K562 (cell line): ENCODE results near the gene SEMA3G. TPM values are rescaled to one million over a fixed set of nuclear protein-coding genes. Genes with fewer than 3 reads are reported as not detected.

Source experiments
- ATAC-seq: fragments of 200-7000 bp; cut with Tn5 transposase; 3 replicates; pipeline ENCODE4 v1.9.1; 2020; ENCODE audit warnings: moderate library complexity
- BruUV-seq: library from RNA; stranded (reverse); fragments of 400-500 nt; replicated peaks from 2 replicates; lab custom pipeline; 2021; lab: Mats Ljungman, UMichigan
- CTCF ChIA-PET: fragments of 300-600 bp; formaldehyde crosslinking; extraction: SDS; loops from one replicate; lab custom pipeline; 2021; ENCODE audit warnings: low intra/inter-chr PET ratio; lab: Yijun Ruan, JAX
- POLR2A ChIA-PET: fragments of 300-600, 350-650 bp; sonication (Branson Sonifier 250); formaldehyde crosslinking; extraction: SDS; loops from one replicate; lab custom pipeline; 2021; ENCODE audit warnings: antibody characterized with exemption, inconsistent platforms; lab: Yijun Ruan, JAX
- DNase-seq, 4 experiments: peaks; one replicate each; pipeline versions ENCODE4 v3.0.0 to v3.0.0-alpha.2; 2011 to 2018; ENCODE audit warnings: low spot score in 3 of 4, mixed read lengths in 3 of 4; ENCODE audit errors: extremely low read depth in 1 of 4
- FAIRE-seq: peaks from 2 replicates; lab custom pipeline; 2011; peaks lifted over from hg19 to GRCh38; lab: Jason Lieb, UNC
- H2AFZ ChIP-seq: 2 replicates; pipeline ENCODE4 v1.6.0; 2011; ENCODE audit warnings: low read depth, low read length, control low read depth, inconsistent platforms
- H3K27ac ChIP-seq: fragments of 200-600 bp; 3 replicates; pipeline ENCODE4 v1.8.0; 2011; ENCODE audit warnings: low read depth, mild to moderate bottlenecking, control low read depth, inconsistent platforms, low read length, moderate library complexity, mixed read lengths; ENCODE audit errors: extremely low read depth
- H3K27me3 ChIP-seq, 2 experiments: fragments of 300-600 bp in 1 of 2; 2 replicates in 1 of 2; 3 replicates in 1 of 2; pipeline versions ENCODE4 v1.6.0 to v1.8.0; 2011; ENCODE audit warnings: inconsistent platforms in 2 of 2, low read length in 2 of 2, mild to moderate bottlenecking in 1 of 2, mixed read lengths in 1 of 2, moderate library complexity in 1 of 2; ENCODE audit not compliant: control insufficient read depth in 2 of 2, insufficient read depth in 2 of 2
- H3K36me3 ChIP-seq: fragments of 300-600 bp; 3 replicates; pipeline ENCODE4 v1.8.0; 2011; ENCODE audit warnings: mild to moderate bottlenecking, low read length, inconsistent platforms; ENCODE audit not compliant: control insufficient read depth, insufficient read depth
- H3K4me1 ChIP-seq, 2 experiments: fragments of 200-600 bp in 1 of 2; replicated peaks in 1 of 2; 2 replicates in 1 of 2; 3 replicates in 1 of 2; pipeline versions ENCODE4 v1.5.1 to v1.8.0; 2011; ENCODE audit warnings: inconsistent platforms in 2 of 2, low read length in 2 of 2, mild to moderate bottlenecking in 1 of 2, mixed read lengths in 1 of 2, moderate library complexity in 1 of 2; ENCODE audit not compliant: control insufficient read depth in 2 of 2, insufficient read depth in 2 of 2
- H3K4me2 ChIP-seq: 2 replicates; pipeline ENCODE4 v1.6.1; 2011; ENCODE audit warnings: low read length, control low read depth, inconsistent platforms, mixed read lengths; ENCODE audit not compliant: insufficient read depth
- H3K4me3 ChIP-seq: fragments of 200-600 bp; sonication (generic), shearing (Covaris generic); 2 replicates; pipeline ENCODE4 v1.5.1; 2016; ENCODE audit warnings: control low read depth, inconsistent platforms
- H3K79me2 ChIP-seq: fragments of 200-600 bp; 3 replicates; pipeline ENCODE4 v1.8.0; 2011; ENCODE audit warnings: low read length, inconsistent platforms; ENCODE audit not compliant: control insufficient read depth, insufficient read depth
- H3K9ac ChIP-seq, 2 experiments: 2 replicates each; pipeline versions ENCODE4 v1.6.0 to v1.6.1; 2011; ENCODE audit warnings: low read depth in 2 of 2, low read length in 2 of 2, control low read depth in 1 of 2, inconsistent platforms in 1 of 2, mild to moderate bottlenecking in 1 of 2, mixed read lengths in 1 of 2; ENCODE audit not compliant: insufficient read depth in 1 of 2
- H3K9me1 ChIP-seq: one replicate; pipeline ENCODE4 v1.6.0; 2011; ENCODE audit warnings: inconsistent platforms, mild to moderate bottlenecking, low read length, moderate library complexity; ENCODE audit not compliant: control insufficient read depth, insufficient read depth
- H3K9me3 ChIP-seq: replicated peaks from 2 replicates; pipeline ENCODE4 v1.5.1; 2011; ENCODE audit warnings: low read depth, low read length, inconsistent platforms; ENCODE audit not compliant: control insufficient read depth, insufficient read depth
- H4K20me1 ChIP-seq: replicated peaks from 2 replicates; pipeline ENCODE4 v1.6.1; 2011; ENCODE audit warnings: low read length, inconsistent platforms, mixed read lengths; ENCODE audit not compliant: control insufficient read depth, insufficient read depth
- ATF3 ChIP-seq, 2 experiments: fragments of 450-650 bp in 1 of 2; sonication (generic) in 1 of 2; formaldehyde crosslinking in 1 of 2; IDR thresholded peaks in 1 of 2; conservative IDR thresholded peaks in 1 of 2; 2 replicates each; pipeline versions ENCODE4 v1.6.1 to v1.8.1; 2016 to 2023; ENCODE audit warnings: mild to moderate bottlenecking in 2 of 2, moderate library complexity in 2 of 2, inconsistent platforms in 1 of 2, missing genetic modification reagents in 1 of 2
- CEBPG ChIP-seq, 3 experiments: fragments of 200-800 bp in 1 of 3; sonication (Bioruptor generic) in 1 of 3; sonication (generic) in 1 of 3; formaldehyde crosslinking in 1 of 3; IDR thresholded peaks in 2 of 3; conservative IDR thresholded peaks in 1 of 3; 2 replicates each; pipeline versions ENCODE4 v1.6.1 to v1.8.0; 2016 to 2022; ENCODE audit warnings: missing compliant biosample characterization in 2 of 3, missing genetic modification characterization in 2 of 3, mild to moderate bottlenecking in 1 of 3, missing genetic modification reagents in 1 of 3
- CHCHD3 ChIP-seq: fragments of 250-450 bp; sonication (Bioruptor Pico); IDR thresholded peaks from 2 replicates; pipeline ENCODE4 v2.1.2; 2022; ENCODE audit warnings: mild to moderate bottlenecking
- DIDO1 ChIP-seq: fragments of 450-650 bp; IDR thresholded peaks from 2 replicates; pipeline ENCODE4 v1.6.1; 2016; ENCODE audit warnings: low read depth, missing biosample characterization, missing genetic modification characterization
- ELF4 ChIP-seq: fragments of 450-650 bp; formaldehyde crosslinking; IDR thresholded peaks from 2 replicates; pipeline ENCODE4 v1.4.0; 2022; ENCODE audit warnings: missing genetic modification characterization
- ESRRB ChIP-seq: fragments of 250-450 bp; sonication (Bioruptor Pico); IDR thresholded peaks from 2 replicates; pipeline ENCODE4 v1.5.0; 2020; ENCODE audit warnings: mild to moderate bottlenecking, moderate library complexity, borderline replicate concordance
- HMGN3 ChIP-seq: IDR thresholded peaks from 2 replicates; pipeline ENCODE4 v1.6.1; 2011; ENCODE audit warnings: borderline replicate concordance, low read depth, mild to moderate bottlenecking, mixed read lengths, low read length; ENCODE audit not compliant: insufficient read length; ENCODE audit errors: extremely low read depth
- JUNB ChIP-seq: fragments of 450-650 bp; formaldehyde crosslinking; conservative IDR thresholded peaks from 2 replicates; pipeline ENCODE4 v1.4.0; 2020; ENCODE audit warnings: mild to moderate bottlenecking
- JUND ChIP-seq, 2 experiments: IDR thresholded peaks; 2 replicates in 1 of 2; 3 replicates in 1 of 2; pipeline ENCODE4 v1.6.1; 2011; ENCODE audit warnings: borderline replicate concordance in 2 of 2, low read depth in 2 of 2, low read length in 2 of 2, improper control_type of control experiment in 1 of 2, missing biosample characterization in 1 of 2, missing genetic modification characterization in 1 of 2, missing genetic modification reagents in 1 of 2
- MAFF ChIP-seq: IDR thresholded peaks from 2 replicates; pipeline ENCODE4 v1.6.1; 2012; ENCODE audit warnings: low read length, improper control_type of control experiment
- PTBP1 ChIP-seq: fragments of 200-400 bp; formaldehyde crosslinking; IDR thresholded peaks from 2 replicates; pipeline ENCODE4 v1.6.1; 2017; ENCODE audit warnings: low read depth, low read length
- TBL1XR1 ChIP-seq, 2 experiments: IDR thresholded peaks; 2 replicates each; pipeline ENCODE4 v1.6.1; 2012; ENCODE audit warnings: improper control_type of control experiment in 2 of 2, low read length in 2 of 2, mild to moderate bottlenecking in 1 of 2
- TCFL5 ChIP-seq: fragments of 250-450 bp; sonication (Bioruptor Pico); conservative IDR thresholded peaks from 2 replicates; pipeline ENCODE4 v1.6.1; 2021; ENCODE audit warnings: mild to moderate bottlenecking, moderate library complexity, matching md5 sums
- TFE3 ChIP-seq: fragments of 450-650 bp; formaldehyde crosslinking; IDR thresholded peaks from 2 replicates; pipeline ENCODE4 v1.4.0; 2020; ENCODE audit warnings: mild to moderate bottlenecking, mixed read lengths
- ZKSCAN8 ChIP-seq: fragments of 200-800 bp; sonication (Bioruptor generic); IDR thresholded peaks from 2 replicates; pipeline ENCODE4 v1.6.1; 2016; ENCODE audit warnings: missing genetic modification characterization, missing compliant biosample characterization
- ZNF174 ChIP-seq: fragments of 250-450 bp; sonication (Bioruptor Pico); IDR thresholded peaks from 2 replicates; pipeline ENCODE4 v1.4.0; 2020; ENCODE audit warnings: mild to moderate bottlenecking
- ZNF280A ChIP-seq: fragments of 450-650 bp; IDR thresholded peaks from 2 replicates; pipeline ENCODE4 v1.6.1; 2018; ENCODE audit warnings: mild to moderate bottlenecking, low read depth; ENCODE audit not compliant: partially characterized antibody
- ZNF347 ChIP-seq: fragments of 450-650 bp; formaldehyde crosslinking; IDR thresholded peaks from 2 replicates; pipeline ENCODE4 v1.4.0; 2020; ENCODE audit warnings: low read depth, mild to moderate bottlenecking, moderate library complexity
- WGBS: fragments of 100-300 bp; shearing (Covaris generic); methylation state at CpG from one replicate; pipeline ENCODE4 v1.1.6; 2016; ENCODE audit warnings: low coverage, mixed read lengths; ENCODE audit not compliant: insufficient coverage; ENCODE audit errors: missing lambda C conversion rate; 5-methylcytosine and 5-hydroxymethylcytosine counted together
- in situ Hi-C: fragments of 300-500 bp; cut with MboI; formaldehyde crosslinking; loops from 4 replicates; pipeline ENCODE4 v1.15.0; 2018; ENCODE audit warnings: inconsistent platforms, mixed read lengths
- intact Hi-C: fragments of 100-400 bp; cut with micrococcal nuclease; formaldehyde crosslinking; loops from 2 replicates; pipeline ENCODE4 v1.14.2; 2022
- polyA plus RNA-seq, 8 experiments: library from polyadenylated mRNA; depleted of rRNA in 4 of 8; stranded (reverse) in 5 of 8; unstranded in 3 of 8; fragments of >200 nt; fragmentation: Nextera tagmentation in 2 of 8; fragmentation: Illumina TruSeq in 1 of 8; extraction: Ambion mirVana in 2 of 8; extraction: Trizol in 1 of 8; gene quantifications; 2 replicates each; pipeline versions ENCODE4 v1.2.1 to v1.2.3, GENCODE V29; 2011 to 2014; ENCODE audit warnings: inconsistent platforms in 1 of 8, missing spikeins in 1 of 8
- total RNA-seq, 7 experiments: library from RNA; depleted of rRNA in 6 of 7; stranded (reverse); fragments of >200 nt in 6 of 7; fragmentation: Illumina TruSeq in 2 of 7; extraction: Trizol in 2 of 7; gene quantifications; 2 replicates each; pipeline versions ENCODE4 v1.2.1 to v1.2.3, GENCODE V29; 2011 to 2021; ENCODE audit warnings: low replicate concordance in 1 of 7

The SEMA3G gene
- total and polyA plus RNA-seq, 9 of the 15 experiments (the other 6 are each of a cell fraction or from before 2014, with no cell fraction given): 0.04 to 0.07 (median 0.05) TPM; not detected in 6

GRCh38 chr3:52387481-52387880, 57.4 kb downstream of the SEMA3G start:
- Histone ChIP-seq H3K36me3 (no peaks in the 10 kb centered on the region), H4K20me1 (no peaks in the 10 kb centered on the region), H2AFZ (no peak overlapping the region), H3K9me3 (no peaks in the 10 kb centered on the region), H3K27ac (no peak overlapping the region), H3K9me1 (no peaks in the 10 kb centered on the region), H3K4me3 (no peak overlapping the region), H3K4me1 (peaks cover 0 to 35% of the 10 kb centered on the region in 2 experiments; a peak in 2 of 5 replicates), H3K9ac (no peak overlapping the region), H3K4me2 (no peak overlapping the region), H3K27me3 (no peaks in the 10 kb centered on the region), H3K79me2 (no peaks in the 10 kb centered on the region)
- WGBS: 43% methylated on average over 1 of the region's 2 CpGs
- in situ Hi-C loops (loop anchor here (10.0 to 25.0 kb wide), 2 partner anchors 93 to 375 kb away; no protein-coding TSS in a partner anchor), intact Hi-C loops (loop anchor here (5.0 kb wide), 1 partner anchor 165 kb away; no protein-coding TSS in a partner anchor)
- no TSS peak for BruUV-seq
- FAIRE-seq (no peak), DNase-seq (no peak), ATAC-seq (no peak)
- TF ChIP-seq ZKSCAN8 (CRISPR knock-in tag): no peak
- no peak for TF ChIP-seq MAFF
- no peak for TF ChIP-seq HMGN3
- no peak for TF ChIP-seq CHCHD3 (CRISPR knock-in tag)
- TF ChIP-seq ZNF280A: no peak
- TF ChIP-seq TFE3 (CRISPR knock-in tag): no peak
- TF ChIP-seq TBL1XR1 (IDR thresholded peaks at IDR 0.05; ENCODE audit: low read length in 2 of 2): no peak
- no peak for TF ChIP-seq TCFL5
- no peak for TF ChIP-seq ESRRB (CRISPR knock-in tag)
- TF ChIP-seq JUNB (CRISPR knock-in tag): no peak
- TF ChIP-seq ZNF347: no peak
- TF ChIP-seq JUND (IDR thresholded peaks at IDR 0.05; ENCODE audit: borderline replicate concordance, low read depth, low read length): no peak
- TF ChIP-seq JUND (tag; IDR thresholded peaks at IDR 0.05; ENCODE audit: borderline replicate concordance, low read depth, low read length): no peak
- no peak for TF ChIP-seq ZNF174
- TF ChIP-seq PTBP1: no peak
- TF ChIP-seq ELF4 (CRISPR knock-in tag): no peak
- no peak for TF ChIP-seq ATF3 (IDR thresholded peaks at IDR 0.05)
- no peak for TF ChIP-seq ATF3 (CRISPR knock-in tag; conservative IDR thresholded peaks at IDR 0.05)
- no peak for TF ChIP-seq CEBPG (CRISPR knock-in tag; IDR thresholded peaks at IDR 0.05)
- no peak for TF ChIP-seq CEBPG (tag; conservative IDR thresholded peaks at IDR 0.05 in 1 of 2, IDR thresholded peaks at IDR 0.05 in 1 of 2)
- no peak for TF ChIP-seq DIDO1 (tag)
- ChIA-PET CTCF (no interaction called here), POLR2A (interaction anchor here (0.5 to 1.2 kb wide), 2 partner anchors 11 to 61 kb away, joined by 3 read pairs; no protein-coding TSS in a partner anchor)
